Transverse colon (tissue), 4 donors: Measurements from ENCODE around the gene PDSS1.

Experiments
- EP300 ChIP-seq: sonication (generic); formaldehyde crosslinking; IDR thresholded peaks from one replicate; pipeline ENCODE4 v1.6.1; 2017; ENCODE audit warnings: antibody characterized with exemption, low read depth
- POLR2A ChIP-seq: fragments of 450-650 bp; IDR thresholded peaks from one replicate; pipeline ENCODE4 v1.6.1; 2016; ENCODE audit warnings: antibody characterized with exemption, mild to moderate bottlenecking, moderate library complexity
- POLR2AphosphoS5 ChIP-seq, 3 donors: sonication (generic); formaldehyde crosslinking; IDR thresholded peaks; one replicate each; pipeline ENCODE4 v1.6.1; 2016; ENCODE audit warnings: antibody characterized with exemption in 3 of 3
- TF ChIP-seq, protein P1 (sequence below), 5 experiments: fragments of 200-600 bp in 3 of 5; fragments of 450-650 bp in 2 of 5; sonication (generic) in 3 of 5; IDR thresholded peaks; 1 replicate in 2 of 5; 2 replicates in 3 of 5; pipeline ENCODE4 v1.5.1; 2016 to 2017; ENCODE audit warnings: antibody characterized with exemption in 5 of 5, inconsistent platforms in 3 of 5, mild to moderate bottlenecking in 2 of 5, moderate library complexity in 1 of 5

DNA sequence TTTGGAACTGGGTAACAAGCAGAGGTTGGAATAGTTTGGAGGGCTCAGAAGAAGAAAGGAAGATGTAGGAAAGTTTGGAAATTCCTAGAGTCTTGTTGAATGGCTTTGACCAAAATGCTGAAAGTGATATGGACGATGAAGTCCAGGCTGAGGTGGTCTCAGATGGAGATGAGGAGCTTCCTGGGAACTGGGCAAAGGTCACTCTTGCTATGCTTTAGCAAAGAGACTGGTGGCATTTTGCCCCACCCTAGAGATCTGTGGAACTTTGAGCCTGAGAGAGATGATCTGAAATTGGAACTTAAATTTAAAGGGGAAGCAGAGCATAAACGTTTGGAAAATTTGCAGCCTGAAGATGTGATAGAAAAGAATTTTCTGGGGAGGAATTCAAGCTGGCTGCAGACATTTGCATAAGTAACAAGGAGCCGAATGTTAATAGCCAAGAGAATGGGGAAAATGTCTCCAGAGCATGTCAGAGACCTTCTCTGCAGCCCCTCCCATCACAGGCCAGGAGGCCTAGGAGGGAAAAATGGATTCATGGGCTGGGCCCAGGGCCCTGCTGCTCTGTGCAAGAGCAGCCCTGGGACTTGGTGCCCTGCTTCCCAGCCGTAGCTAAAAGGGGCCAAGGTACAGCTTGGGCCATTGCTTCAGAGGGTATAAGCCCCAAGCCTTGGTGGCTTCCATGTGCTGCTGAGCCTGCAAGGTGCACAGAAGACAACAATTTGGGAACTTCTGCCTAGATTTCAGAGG, 3.6 kb downstream of the PDSS1 start:
- TF ChIP-seq POLR2A (no peak), EP300 (no peak), POLR2AphosphoS5 (IDR thresholded peaks at IDR 0.05) (no peak)
- TF ChIP-seq, protein P1, sequence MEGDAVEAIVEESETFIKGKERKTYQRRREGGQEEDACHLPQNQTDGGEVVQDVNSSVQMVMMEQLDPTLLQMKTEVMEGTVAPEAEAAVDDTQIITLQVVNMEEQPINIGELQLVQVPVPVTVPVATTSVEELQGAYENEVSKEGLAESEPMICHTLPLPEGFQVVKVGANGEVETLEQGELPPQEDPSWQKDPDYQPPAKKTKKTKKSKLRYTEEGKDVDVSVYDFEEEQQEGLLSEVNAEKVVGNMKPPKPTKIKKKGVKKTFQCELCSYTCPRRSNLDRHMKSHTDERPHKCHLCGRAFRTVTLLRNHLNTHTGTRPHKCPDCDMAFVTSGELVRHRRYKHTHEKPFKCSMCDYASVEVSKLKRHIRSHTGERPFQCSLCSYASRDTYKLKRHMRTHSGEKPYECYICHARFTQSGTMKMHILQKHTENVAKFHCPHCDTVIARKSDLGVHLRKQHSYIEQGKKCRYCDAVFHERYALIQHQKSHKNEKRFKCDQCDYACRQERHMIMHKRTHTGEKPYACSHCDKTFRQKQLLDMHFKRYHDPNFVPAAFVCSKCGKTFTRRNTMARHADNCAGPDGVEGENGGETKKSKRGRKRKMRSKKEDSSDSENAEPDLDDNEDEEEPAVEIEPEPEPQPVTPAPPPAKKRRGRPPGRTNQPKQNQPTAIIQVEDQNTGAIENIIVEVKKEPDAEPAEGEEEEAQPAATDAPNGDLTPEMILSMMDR (IDR thresholded peaks at IDR 0.05) = no peak
